DOHH2 (cell line): ENCODE data around the gene PTPN2.

ENCODE experiments used
- EZH2phosphoT487 ChIP-seq: fragments of 200-600 bp; sonication (generic); IDR thresholded peaks from 2 replicates; pipeline ENCODE4 v1.6.1; 2017; ENCODE audit warnings: borderline replicate concordance, mild to moderate bottlenecking, antibody characterized with exemption, low read length, moderate library complexity, mixed read lengths
- TF ChIP-seq, protein P1 (sequence below): fragments of 200-600 bp; sonication (generic); IDR thresholded peaks from one replicate; pipeline ENCODE4 v1.5.1; 2014; ENCODE audit warnings: antibody characterized with exemption, mild to moderate bottlenecking, low read depth, low read length; ENCODE audit not compliant: poor library complexity, severe bottlenecking

DNA sequence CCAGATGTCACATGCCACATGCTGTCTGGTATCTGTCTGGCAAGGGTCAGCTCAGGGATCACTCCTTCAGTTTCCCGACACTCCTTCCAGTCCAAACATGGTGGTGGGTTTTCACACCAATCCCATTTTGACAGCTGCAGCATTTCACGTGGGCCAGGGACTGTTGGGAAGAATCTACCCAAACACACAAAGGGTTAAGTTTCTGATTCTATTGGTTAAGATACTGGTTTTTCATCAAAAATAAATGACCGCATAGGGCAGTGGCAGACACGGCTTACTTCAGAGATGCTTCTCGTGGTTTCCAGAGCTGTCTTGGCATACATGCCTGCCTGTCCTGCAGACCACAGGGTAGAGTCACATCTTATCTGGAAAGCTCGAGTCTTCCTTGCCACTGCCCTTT, 101.5 kb downstream of the PTPN2 start:
- TF ChIP-seq, protein P1, sequence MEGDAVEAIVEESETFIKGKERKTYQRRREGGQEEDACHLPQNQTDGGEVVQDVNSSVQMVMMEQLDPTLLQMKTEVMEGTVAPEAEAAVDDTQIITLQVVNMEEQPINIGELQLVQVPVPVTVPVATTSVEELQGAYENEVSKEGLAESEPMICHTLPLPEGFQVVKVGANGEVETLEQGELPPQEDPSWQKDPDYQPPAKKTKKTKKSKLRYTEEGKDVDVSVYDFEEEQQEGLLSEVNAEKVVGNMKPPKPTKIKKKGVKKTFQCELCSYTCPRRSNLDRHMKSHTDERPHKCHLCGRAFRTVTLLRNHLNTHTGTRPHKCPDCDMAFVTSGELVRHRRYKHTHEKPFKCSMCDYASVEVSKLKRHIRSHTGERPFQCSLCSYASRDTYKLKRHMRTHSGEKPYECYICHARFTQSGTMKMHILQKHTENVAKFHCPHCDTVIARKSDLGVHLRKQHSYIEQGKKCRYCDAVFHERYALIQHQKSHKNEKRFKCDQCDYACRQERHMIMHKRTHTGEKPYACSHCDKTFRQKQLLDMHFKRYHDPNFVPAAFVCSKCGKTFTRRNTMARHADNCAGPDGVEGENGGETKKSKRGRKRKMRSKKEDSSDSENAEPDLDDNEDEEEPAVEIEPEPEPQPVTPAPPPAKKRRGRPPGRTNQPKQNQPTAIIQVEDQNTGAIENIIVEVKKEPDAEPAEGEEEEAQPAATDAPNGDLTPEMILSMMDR: no peak
- TF ChIP-seq EZH2phosphoT487: no peak
